ENCODE measurements around the gene TMCO4. TPM values are rescaled to one million over a fixed set of nuclear protein-coding genes. Genes with fewer than 3 reads are reported as not detected.

The TMCO4 gene
- polyA plus RNA-seq, 6 donors from 2014 or later: 11.2 to 19.7 (median 13.8) TPM

- no peak for ATAC-seq (ENCODE audit: low read depth in 2 of 2)
- DNase-seq: no peak
- Mint-ChIP-seq H3K36me3 (peaks cover 28 to 33% of the 10 kb centered on the region in 2 donors), H3K9me3 (peaks cover 0 to 25% (median 20%) of the 10 kb centered on the region in 7 donors), H3K4me3 (no peak overlapping the region), H3K27me3 (no peaks in the 10 kb centered on the region), H3K4me1 (peaks cover 0 to 4% (median 0%) of the 10 kb centered on the region in 3 donors), H3K27ac (peak overlapping the region in 1 of 6 donors; percentile 29)
Measured at GRCh38 chr1:19689085-19689757, 110.5 kb downstream of the TMCO4 start.

- peak overlapping the region in 1 of 8 donors; percentile 47 for H3K4me3 Mint-ChIP-seq
- peaks cover 26 to 33% of the 10 kb centered on the region in 2 donors for H3K36me3 Mint-ChIP-seq
- no peak for DNase-seq
- no peak for ATAC-seq (ENCODE audit: low read depth in 2 of 2)
- peaks cover 0 to 25% (median 20%) of the 10 kb centered on the region in 7 donors for H3K9me3 Mint-ChIP-seq
- H3K27me3 Mint-ChIP-seq: no peaks in the 10 kb centered on the region
- H3K4me1 Mint-ChIP-seq: peaks cover 0 to 4% (median 0%) of the 10 kb centered on the region in 3 donors
- peak overlapping the region in 1 of 6 donors; percentile 18 for H3K27ac Mint-ChIP-seq
Measured at GRCh38 chr1:19688041-19688842, 111.5 kb downstream of the TMCO4 start.

GRCh38 chr1:19687414-19687813 is 112.3 kb downstream of the TMCO4 start:
- Mint-ChIP-seq H3K27me3 (no peaks in the 10 kb centered on the region), H3K36me3 (peaks cover 29 to 33% of the 10 kb centered on the region in 2 donors), H3K27ac (no peak overlapping the region), H3K4me3 (no peak overlapping the region), H3K4me1 (peaks cover 0 to 4% (median 0%) of the 10 kb centered on the region in 3 donors), H3K9me3 (peaks cover 0 to 25% (median 20%) of the 10 kb centered on the region in 7 donors)
- DNase-seq (no peak), ATAC-seq (ENCODE audit: low read depth in 2 of 2) (no peak)

GRCh38 chr1:19685994-19686393 is 113.7 kb downstream of the TMCO4 start:
- Mint-ChIP-seq H3K9me3 (peaks cover 0 to 18% (median 15%) of the 10 kb centered on the region in 7 donors), H3K4me3 (no peak overlapping the region), H3K27me3 (no peaks in the 10 kb centered on the region), H3K36me3 (peaks cover 20 to 24% of the 10 kb centered on the region in 2 donors), H3K4me1 (peaks cover 0 to 4% (median 0%) of the 10 kb centered on the region in 3 donors), H3K27ac (peak overlapping the region in 1 of 6 donors; percentile 38)
- DNase-seq: no peak
- ATAC-seq (ENCODE audit: low read depth in 2 of 2): no peak

GRCh38 chr1:19684677-19685076 is 115.0 kb downstream of the TMCO4 start:
- Mint-ChIP-seq H3K9me3 (peaks cover 0 to 11% (median 5%) of the 10 kb centered on the region in 7 donors), H3K4me3 (peak overlapping the region in 1 of 8 donors; percentile 15), H3K4me1 (peaks cover 0 to 4% (median 0%) of the 10 kb centered on the region in 3 donors), H3K36me3 (peaks cover 14 to 20% of the 10 kb centered on the region in 2 donors), H3K27ac (no peak overlapping the region), H3K27me3 (no peaks in the 10 kb centered on the region)
- ATAC-seq (ENCODE audit: low read depth in 2 of 2) (no peak), DNase-seq (no peak)

- Mint-ChIP-seq H3K36me3 (peaks cover 13 to 15% of the 10 kb centered on the region in 2 donors), H3K27ac (no peak overlapping the region), H3K4me3 (no peak overlapping the region), H3K9me3 (peaks cover 0 to 9% (median 4%) of the 10 kb centered on the region in 7 donors), H3K27me3 (no peaks in the 10 kb centered on the region), H3K4me1 (peaks cover 0 to 3% (median 0%) of the 10 kb centered on the region in 3 donors)
- no peak for DNase-seq
- ATAC-seq (ENCODE audit: low read depth in 2 of 2): no peak
Measured at GRCh38 chr1:19683351-19683750, 116.4 kb downstream of the TMCO4 start.

- no peaks in the 10 kb centered on the region for H3K4me1 Mint-ChIP-seq
- H3K27me3 Mint-ChIP-seq: peaks cover 0 to 3% (median 0%) of the 10 kb centered on the region in 3 donors
- H3K4me3 Mint-ChIP-seq: no peak overlapping the region
- H3K9me3 Mint-ChIP-seq: peaks cover 0 to 6% (median 0%) of the 10 kb centered on the region in 7 donors
- H3K27ac Mint-ChIP-seq: no peak overlapping the region
- DNase-seq: no peak
- no peak for ATAC-seq (ENCODE audit: low read depth in 2 of 2)
- peaks cover 11 to 13% of the 10 kb centered on the region in 2 donors for H3K36me3 Mint-ChIP-seq
Measured at GRCh38 chr1:19682901-19683300, 116.8 kb downstream of the TMCO4 start.

- H3K9me3 Mint-ChIP-seq: peaks cover 0 to 1% (median 0%) of the 10 kb centered on the region in 7 donors
- H3K36me3 Mint-ChIP-seq: peaks cover 6 to 9% of the 10 kb centered on the region in 2 donors
- H3K27me3 Mint-ChIP-seq: peaks cover 0 to 3% (median 0%) of the 10 kb centered on the region in 3 donors
- no peak overlapping the region for H3K4me3 Mint-ChIP-seq
- ATAC-seq (ENCODE audit: low read depth in 2 of 2): no peak
- H3K27ac Mint-ChIP-seq: no peak overlapping the region
- no peaks in the 10 kb centered on the region for H3K4me1 Mint-ChIP-seq
- no peak for DNase-seq
Measured at GRCh38 chr1:19682257-19682656, 117.5 kb downstream of the TMCO4 start.

- H3K9me3 Mint-ChIP-seq: peaks cover 0 to 3% (median 0%) of the 10 kb centered on the region in 7 donors
- H3K4me3 Mint-ChIP-seq: no peak overlapping the region
- ATAC-seq (ENCODE audit: low read depth in 2 of 2) (no peak), DNase-seq (no peak)
- H3K27ac Mint-ChIP-seq: no peak overlapping the region
- peaks cover 0 to 8% of the 10 kb centered on the region in 2 donors for H3K36me3 Mint-ChIP-seq
- peaks cover 3 to 11% (median 9%) of the 10 kb centered on the region in 3 donors for H3K27me3 Mint-ChIP-seq
- H3K4me1 Mint-ChIP-seq: no peaks in the 10 kb centered on the region
Measured at GRCh38 chr1:19680644-19681043, 119.1 kb downstream of the TMCO4 start.

- peaks cover 0 to 8% of the 10 kb centered on the region in 2 donors for H3K36me3 Mint-ChIP-seq
- H3K27me3 Mint-ChIP-seq: peaks cover 7 to 20% (median 18%) of the 10 kb centered on the region in 3 donors
- H3K4me3 Mint-ChIP-seq: no peak overlapping the region
- peaks cover 0 to 6% (median 0%) of the 10 kb centered on the region in 7 donors for H3K9me3 Mint-ChIP-seq
- no peak overlapping the region for H3K27ac Mint-ChIP-seq
- H3K4me1 Mint-ChIP-seq: no peaks in the 10 kb centered on the region
- no peak for DNase-seq
- ATAC-seq (ENCODE audit: low read depth in 2 of 2): no peak
Measured at GRCh38 chr1:19679691-19680090, 120.0 kb downstream of the TMCO4 start.

- no peak for DNase-seq
- no peaks in the 10 kb centered on the region for H3K4me1 Mint-ChIP-seq
- ATAC-seq (ENCODE audit: low read depth in 2 of 2): no peak
Measured at GRCh38 chr1:19678931-19679453, 120.7 kb downstream of the TMCO4 start.

GRCh38 chr1:19678493-19678892 is 121.2 kb downstream of the TMCO4 start:
- H3K27me3 Mint-ChIP-seq: peaks cover 7 to 23% (median 22%) of the 10 kb centered on the region in 3 donors
- peaks cover 0 to 6% (median 0%) of the 10 kb centered on the region in 7 donors for H3K9me3 Mint-ChIP-seq
- H3K27ac Mint-ChIP-seq: peak overlapping the region in 1 of 6 donors; percentile 32
- H3K36me3 Mint-ChIP-seq: peaks cover 0 to 8% of the 10 kb centered on the region in 2 donors
- DNase-seq (no peak), ATAC-seq (ENCODE audit: low read depth in 2 of 2) (no peak)
- no peak overlapping the region for H3K4me3 Mint-ChIP-seq
- H3K4me1 Mint-ChIP-seq: no peaks in the 10 kb centered on the region

More at GRCh38 chr1:19678931-19679453, 120.7 kb downstream of the TMCO4 start:
- no peak overlapping the region for H3K27ac Mint-ChIP-seq
- peaks cover 7 to 23% (median 22%) of the 10 kb centered on the region in 3 donors for H3K27me3 Mint-ChIP-seq
- H3K9me3 Mint-ChIP-seq: peaks cover 0 to 6% (median 0%) of the 10 kb centered on the region in 7 donors
- no peak overlapping the region for H3K4me3 Mint-ChIP-seq
- peaks cover 0 to 8% of the 10 kb centered on the region in 2 donors for H3K36me3 Mint-ChIP-seq

- Mint-ChIP-seq H3K27ac (no peak overlapping the region), H3K27me3 (peaks cover 17 to 33% (median 33%) of the 10 kb centered on the region in 3 donors), H3K9me3 (peaks cover 0 to 6% (median 0%) of the 10 kb centered on the region in 7 donors), H3K36me3 (no peaks in the 10 kb centered on the region), H3K4me1 (no peaks in the 10 kb centered on the region), H3K4me3 (no peak overlapping the region)
- no peak for ATAC-seq (ENCODE audit: low read depth in 2 of 2)
- no peak for DNase-seq
Measured at GRCh38 chr1:19676438-19676922, 123.2 kb downstream of the TMCO4 start.

Data from naive B cell (primary cell).